D721Med (cell line): ENCODE results near the gene SNX17.

Experiments used
- DNase-seq: peaks from one replicate; pipeline ENCODE4 v3.0.0; 2011; ENCODE audit warnings: low spot score; ENCODE audit not compliant: insufficient read length
- FAIRE-seq: peaks from 2 replicates; lab custom pipeline; 2011; peaks lifted over from hg19 to GRCh38; lab: Jason Lieb, UNC
- TF ChIP-seq, protein P1 (sequence below): IDR thresholded peaks from 2 replicates; pipeline ENCODE4 v1.5.1; 2012; ENCODE audit warnings: mild to moderate bottlenecking, control low read depth; ENCODE audit not compliant: insufficient read depth; ENCODE audit errors: missing control alignments

Gene SNX17

DNA sequence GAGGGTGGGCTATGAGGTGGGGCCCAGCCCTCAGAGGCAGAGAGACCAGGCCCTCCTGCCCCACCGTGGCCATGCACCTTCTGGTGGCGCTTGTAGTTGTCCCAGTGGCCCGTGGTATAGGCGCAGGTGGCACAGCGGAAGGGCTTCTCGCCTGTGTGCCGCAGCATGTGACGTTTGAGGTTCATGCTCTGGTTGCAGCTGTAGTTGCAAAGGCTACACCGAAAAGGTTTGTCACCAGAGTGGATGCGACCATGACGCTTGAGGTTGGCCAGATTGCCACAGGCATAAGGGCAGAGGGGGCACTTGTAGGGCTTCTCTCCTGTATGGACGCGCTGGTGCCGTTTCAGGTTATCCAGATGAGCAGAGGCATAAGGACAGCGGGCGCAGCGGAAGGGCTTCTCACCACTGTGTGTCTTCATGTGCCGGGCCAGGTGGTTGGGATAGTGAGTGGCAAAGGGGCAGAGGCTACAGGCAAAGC is 7.2 kb downstream of the SNX17 start:
- FAIRE-seq (no peak), DNase-seq (no peak)
- TF ChIP-seq, protein P1, sequence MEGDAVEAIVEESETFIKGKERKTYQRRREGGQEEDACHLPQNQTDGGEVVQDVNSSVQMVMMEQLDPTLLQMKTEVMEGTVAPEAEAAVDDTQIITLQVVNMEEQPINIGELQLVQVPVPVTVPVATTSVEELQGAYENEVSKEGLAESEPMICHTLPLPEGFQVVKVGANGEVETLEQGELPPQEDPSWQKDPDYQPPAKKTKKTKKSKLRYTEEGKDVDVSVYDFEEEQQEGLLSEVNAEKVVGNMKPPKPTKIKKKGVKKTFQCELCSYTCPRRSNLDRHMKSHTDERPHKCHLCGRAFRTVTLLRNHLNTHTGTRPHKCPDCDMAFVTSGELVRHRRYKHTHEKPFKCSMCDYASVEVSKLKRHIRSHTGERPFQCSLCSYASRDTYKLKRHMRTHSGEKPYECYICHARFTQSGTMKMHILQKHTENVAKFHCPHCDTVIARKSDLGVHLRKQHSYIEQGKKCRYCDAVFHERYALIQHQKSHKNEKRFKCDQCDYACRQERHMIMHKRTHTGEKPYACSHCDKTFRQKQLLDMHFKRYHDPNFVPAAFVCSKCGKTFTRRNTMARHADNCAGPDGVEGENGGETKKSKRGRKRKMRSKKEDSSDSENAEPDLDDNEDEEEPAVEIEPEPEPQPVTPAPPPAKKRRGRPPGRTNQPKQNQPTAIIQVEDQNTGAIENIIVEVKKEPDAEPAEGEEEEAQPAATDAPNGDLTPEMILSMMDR, result no peak

DNA sequence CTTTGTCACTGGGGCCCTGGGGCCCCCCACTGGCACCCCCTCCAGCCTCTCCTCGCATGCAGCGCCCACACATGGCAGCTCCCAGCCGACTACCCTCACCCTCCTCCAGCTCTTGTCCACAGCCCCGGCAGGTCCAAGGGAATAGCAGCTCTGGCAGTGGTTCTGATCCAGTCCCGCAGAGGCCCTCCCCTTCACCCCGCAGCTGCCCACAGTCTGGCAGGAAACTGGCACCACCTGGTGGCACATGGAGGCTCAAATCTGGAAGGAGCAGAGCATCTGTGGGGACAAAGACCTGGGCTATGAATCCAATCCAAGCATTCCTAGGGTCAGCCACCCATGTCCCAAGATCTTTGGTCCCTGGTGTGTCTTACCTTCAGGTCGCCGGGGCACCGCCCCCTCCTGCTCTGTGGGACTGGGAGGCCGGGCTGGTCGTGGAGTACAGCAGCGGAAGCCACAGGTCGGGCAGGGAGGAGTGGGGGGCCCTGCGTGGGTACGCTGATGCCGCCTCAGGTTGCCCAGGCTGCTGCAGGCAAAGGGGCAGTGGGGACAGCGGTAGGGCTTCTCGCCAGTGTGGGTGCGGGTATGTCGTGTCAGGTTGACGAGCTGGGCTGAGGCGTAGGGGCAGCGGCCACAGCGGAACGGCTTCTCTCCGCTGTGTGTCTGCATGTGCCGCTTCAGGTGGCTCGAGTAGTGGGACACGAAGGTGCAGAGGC is 7.8 kb downstream of the SNX17 start:
- FAIRE-seq (no peak), DNase-seq (no peak)
- TF ChIP-seq, protein P1, result peak; percentile 35

DNA sequence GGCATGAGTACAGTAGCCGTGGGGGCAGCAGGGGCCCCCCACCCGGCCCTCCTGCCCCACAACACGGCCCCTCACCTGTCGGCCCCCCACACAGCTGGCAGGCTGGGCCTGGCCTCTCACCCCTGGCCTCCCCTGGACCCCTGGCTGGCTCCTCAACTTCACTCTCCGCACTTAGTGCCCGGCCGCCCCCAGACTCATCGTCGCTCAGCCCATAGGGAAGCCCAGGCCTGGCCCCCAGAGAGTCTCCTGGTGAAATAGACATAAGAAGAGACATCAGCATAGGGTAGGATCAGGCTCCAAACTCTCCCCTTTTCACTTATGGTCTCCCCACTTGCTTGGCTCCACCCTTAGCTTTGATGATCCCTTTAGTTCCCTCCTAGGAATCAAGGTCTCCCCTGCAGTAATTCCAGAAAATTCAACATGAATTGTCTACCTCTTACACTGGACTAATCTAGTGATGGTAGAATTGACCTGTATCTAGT is 8.4 kb downstream of the SNX17 start:
- DNase-seq (no peak), FAIRE-seq (no peak)
- TF ChIP-seq, protein P1, result no peak

DNA sequence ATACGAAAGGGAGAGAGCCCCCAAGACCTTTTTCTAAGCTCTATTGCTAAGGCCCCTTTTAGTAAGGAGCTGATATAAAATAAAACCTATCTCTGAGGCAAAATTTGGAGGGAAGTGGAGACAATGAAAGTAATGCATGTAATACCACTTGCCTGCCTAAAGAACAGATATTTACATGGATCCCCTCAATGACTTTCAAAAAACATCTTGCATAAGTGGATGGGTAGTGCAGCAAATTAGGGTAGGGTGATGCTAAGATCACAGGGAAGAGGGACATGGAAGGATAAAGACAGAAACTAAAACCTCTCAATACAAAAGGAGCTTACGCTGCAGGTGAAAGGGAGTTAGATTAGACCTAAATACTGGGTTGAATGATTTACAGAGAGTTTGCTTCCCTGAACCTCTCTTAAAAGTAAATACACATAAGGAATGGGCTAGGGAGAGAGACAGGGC is 9.0 kb downstream of the SNX17 start:
- DNase-seq, result no peak
- no peak for FAIRE-seq
- TF ChIP-seq, protein P1, result no peak

DNA sequence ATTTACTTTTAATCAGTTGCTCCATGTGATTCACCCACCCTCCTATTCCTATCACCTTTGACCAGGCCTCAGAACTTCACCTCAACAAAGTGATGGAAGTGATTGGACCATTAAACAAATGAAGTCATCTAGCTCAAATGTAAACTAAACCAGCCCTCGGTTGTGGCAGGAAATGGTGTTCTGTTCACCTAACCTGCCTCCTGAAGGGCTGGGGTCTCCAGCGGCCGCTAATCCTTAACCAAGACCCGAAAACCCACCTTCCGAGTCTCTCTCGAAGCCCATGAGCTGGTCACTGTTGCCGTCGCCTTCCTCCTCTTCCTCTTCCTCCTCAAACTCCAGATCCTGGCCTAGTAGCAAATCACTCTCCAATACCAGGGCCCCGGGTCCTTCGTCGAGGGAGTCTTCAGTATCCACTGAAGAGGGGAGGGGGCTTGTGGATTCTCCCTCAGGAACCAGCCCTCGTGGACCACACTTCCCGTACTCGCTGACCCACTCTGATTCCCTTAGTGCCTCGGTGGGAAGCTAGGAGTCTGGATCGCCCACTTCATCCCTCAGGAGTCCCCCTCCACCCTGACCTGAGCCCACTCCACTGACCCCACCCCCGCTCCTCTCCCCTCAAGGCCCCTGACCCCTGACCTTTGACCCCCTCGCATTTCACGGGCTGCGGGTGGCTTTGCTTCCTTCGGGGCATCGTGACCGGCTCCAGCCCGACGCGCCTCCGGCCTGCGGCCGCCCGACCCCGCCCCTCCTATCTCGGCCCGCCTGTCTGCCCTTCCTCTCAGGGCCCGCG is 9.6 kb downstream of the SNX17 start:
- FAIRE-seq, result no peak
- TF ChIP-seq, protein P1, result no peak
- DNase-seq, result no peak

DNA sequence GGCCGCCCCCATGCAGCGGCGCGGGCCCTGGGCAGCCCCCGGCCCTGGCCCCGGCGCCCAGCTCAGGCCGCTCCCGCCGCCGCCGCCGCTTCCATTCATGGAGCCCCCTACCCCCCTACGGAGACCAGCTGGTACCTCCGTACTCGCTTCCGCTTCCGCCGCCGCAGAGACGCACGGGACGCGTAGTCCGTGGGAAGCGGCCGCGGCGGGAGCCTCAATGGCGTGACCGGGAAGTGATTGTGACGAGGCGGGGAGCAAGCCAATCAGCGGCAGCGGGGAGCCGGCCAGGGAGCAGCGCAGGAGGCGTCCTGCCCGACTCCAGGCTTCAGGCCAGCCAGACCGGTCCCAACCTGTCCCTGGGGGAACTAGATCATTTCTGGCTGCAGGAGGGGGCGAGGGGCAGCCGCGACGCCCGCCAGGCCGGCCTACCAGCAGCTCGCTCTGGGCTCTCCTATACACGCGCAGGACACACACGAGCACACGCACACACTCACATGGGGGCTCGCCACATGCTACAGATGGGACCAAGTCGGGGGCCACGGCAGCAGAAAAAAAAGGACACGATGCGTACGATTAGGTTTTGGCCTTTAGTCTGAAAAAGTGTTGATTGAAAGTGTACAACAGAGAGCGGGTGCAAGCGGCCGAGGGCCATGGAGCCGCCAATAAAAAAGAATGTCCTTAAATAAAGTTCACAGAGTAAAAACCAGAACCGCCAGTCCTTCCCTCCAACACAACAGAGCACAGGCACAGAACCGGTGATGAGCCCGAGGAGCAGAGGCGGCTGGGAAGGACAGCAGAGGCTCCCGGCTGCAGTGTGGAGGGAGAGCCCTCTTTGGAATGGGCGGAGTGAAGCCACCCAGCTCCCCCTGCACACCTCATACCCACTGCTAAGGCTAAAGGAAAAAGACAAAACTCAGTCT is 10.5 kb downstream of the SNX17 start, which contains the start of gene ZNF513:
Gene ZNF513, minus strand, starts transcription at position 109 of the 920 bp plus-strand sequence. CDS start 208 bp downstream, outside the sequence.
- no peak for FAIRE-seq
- TF ChIP-seq, protein P1, result no peak

More for the DNA sequence above, 10.5 kb downstream of the SNX17 start, which contains the start of gene ZNF513:
- peak; percentile 56 for DNase-seq
